SU-DHL-6 (cell line): Measurements from ENCODE around the gene ATP2A1.

Source experiments
- H2AFZ ChIP-seq: fragments of 200-600 bp; sonication (generic); 2 replicates; pipeline ENCODE4 v1.6.1; 2014; ENCODE audit warnings: low read depth, mild to moderate bottlenecking, moderate library complexity, mixed read lengths, antibody characterized with exemption, low read length; ENCODE audit not compliant: severe bottlenecking
- H3F3A ChIP-seq: fragments of 200-600 bp; shearing (Covaris generic); 2 replicates; pipeline ENCODE4 v1.6.0; 2016; ENCODE audit warnings: antibody characterized with exemption, mild to moderate bottlenecking; ENCODE audit not compliant: insufficient read depth
- H3K27ac ChIP-seq: fragments of 200-600 bp; sonication (generic); 2 replicates; pipeline ENCODE4 v1.5.1; 2016; ENCODE audit warnings: low read depth, mild to moderate bottlenecking, low read length, moderate library complexity, mixed read lengths
- H3K27me3 ChIP-seq: fragments of 200-600 bp; sonication (generic), shearing (Covaris generic); 2 replicates; pipeline ENCODE4 v1.6.0; 2014; ENCODE audit warnings: mild to moderate bottlenecking, low read length
- H3K36me3 ChIP-seq: fragments of 200-600 bp; sonication (generic); 2 replicates; pipeline ENCODE4 v1.6.1; 2014; ENCODE audit warnings: mild to moderate bottlenecking, low read length, mixed read lengths
- H3K4me2 ChIP-seq: fragments of 300-600, 200-600 bp; shearing (Covaris generic), sonication (generic); 2 replicates; pipeline ENCODE4 v1.6.0; 2014; ENCODE audit warnings: low read length, low read depth, mild to moderate bottlenecking; ENCODE audit not compliant: poor library complexity, severe bottlenecking
- H3K4me3 ChIP-seq: fragments of 200-600 bp; sonication (generic); 2 replicates; pipeline ENCODE4 v1.5.1; 2014; ENCODE audit warnings: antibody characterized with exemption, low read length, mild to moderate bottlenecking, mixed read lengths; ENCODE audit not compliant: insufficient read depth, poor library complexity, severe bottlenecking
- H3K79me2 ChIP-seq: fragments of 200-600 bp; sonication (generic); 2 replicates; pipeline ENCODE4 v1.6.1; 2014; ENCODE audit warnings: mild to moderate bottlenecking, low read length, moderate library complexity; ENCODE audit not compliant: insufficient read depth
- H3K9ac ChIP-seq: fragments of 200-600 bp; sonication (generic); 2 replicates; pipeline ENCODE4 v1.7.0; 2014; ENCODE audit warnings: mild to moderate bottlenecking, low read length
- H3K9me2 ChIP-seq: fragments of 200-600 bp; sonication (generic); replicated peaks from 2 replicates; pipeline ENCODE4 v1.6.1; 2014; ENCODE audit warnings: low read length; ENCODE audit not compliant: insufficient read depth
- H3K9me3 ChIP-seq: fragments of 200-600 bp; sonication (generic); 2 replicates; pipeline ENCODE4 v1.6.1; 2014; ENCODE audit warnings: low read length, mixed read lengths; ENCODE audit not compliant: insufficient read depth
- H4K20me1 ChIP-seq: fragments of 200-600 bp; sonication (generic); 2 replicates; pipeline ENCODE4 v1.6.1; 2014; ENCODE audit warnings: low read depth, mild to moderate bottlenecking, antibody characterized with exemption, low read length, moderate library complexity, mixed read lengths
- CTCF ChIP-seq: fragments of 200-600 bp; sonication (generic); IDR thresholded peaks from one replicate; pipeline ENCODE4 v1.5.1; 2017; ENCODE audit warnings: antibody characterized with exemption, mild to moderate bottlenecking, low read length, moderate library complexity; ENCODE audit not compliant: insufficient read depth, poor library complexity, severe bottlenecking
- EZH2phosphoT487 ChIP-seq: fragments of 200-600 bp; sonication (generic), shearing (Covaris generic); conservative IDR thresholded peaks from 2 replicates; pipeline ENCODE4 v1.6.1; 2018; ENCODE audit warnings: mild to moderate bottlenecking, antibody characterized with exemption, low read length, moderate library complexity, mixed read lengths

Gene ATP2A1

GRCh38 chr16:28930203-28930602, 51.9 kb downstream of the ATP2A1 start:
- peak overlapping the region; percentile 84 for H3K27ac ChIP-seq
- H4K20me1 ChIP-seq = no peaks in the 10 kb centered on the region
- H3K36me3 ChIP-seq = no peaks in the 10 kb centered on the region
- peak overlapping the region; percentile 91 for H3K9ac ChIP-seq
- no peaks in the 10 kb centered on the region for H3K9me3 ChIP-seq
- no peak overlapping the region for H3K4me3 ChIP-seq
- peaks cover 39% of the 10 kb centered on the region for H3F3A ChIP-seq
- H3K79me2 ChIP-seq = peaks cover 16% of the 10 kb centered on the region
- H3K27me3 ChIP-seq = no peaks in the 10 kb centered on the region
- H3K4me2 ChIP-seq = peak overlapping the region; percentile 93
- H2AFZ ChIP-seq = no peak overlapping the region
- TF ChIP-seq EZH2phosphoT487 (no peak), CTCF (no peak)
- H3K9me2 ChIP-seq = no peaks in the 10 kb centered on the region

DNA sequence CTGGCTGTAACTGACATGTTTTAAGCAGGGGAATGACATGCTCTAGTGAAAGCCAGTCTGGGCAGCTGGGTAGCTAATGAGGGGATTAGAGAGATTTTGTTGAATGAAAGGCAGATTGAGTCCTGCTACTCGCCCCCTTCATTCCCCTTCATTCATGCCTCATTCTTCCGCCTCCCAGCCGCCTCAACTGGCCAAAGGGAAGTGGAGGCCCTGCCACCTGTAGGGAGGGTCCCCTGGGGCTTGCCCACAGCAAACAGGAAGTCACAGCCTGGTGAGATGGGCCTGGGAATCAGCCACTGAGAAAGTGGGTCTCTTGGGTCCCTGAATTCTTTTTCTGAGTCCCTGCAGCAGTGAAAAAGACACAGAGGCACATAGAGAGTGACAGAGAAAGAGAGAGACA, 52.4 kb downstream of the ATP2A1 start:
- Histone ChIP-seq H3K4me3 (no peak overlapping the region), H3K27ac (peak overlapping the region; percentile 84), H3K9ac (peak overlapping the region; percentile 91), H4K20me1 (no peaks in the 10 kb centered on the region), H3K79me2 (peaks cover 16% of the 10 kb centered on the region), H3K9me3 (no peaks in the 10 kb centered on the region), H3K9me2 (no peaks in the 10 kb centered on the region), H3K36me3 (no peaks in the 10 kb centered on the region), H3F3A (peaks cover 39% of the 10 kb centered on the region), H2AFZ (peak overlapping the region; percentile 6), H3K4me2 (peak overlapping the region; percentile 93), H3K27me3 (no peaks in the 10 kb centered on the region)
- TF ChIP-seq EZH2phosphoT487 (no peak), CTCF (no peak)

- TF ChIP-seq EZH2phosphoT487 (no peak), CTCF (no peak)
These were observed 53.5 kb downstream of the ATP2A1 start, which contains the start of gene CD19 for GRCh38 chr16:28931801-28932225. Gene CD19, plus strand, starts transcription at chr16:28931971. Its CDS starts 30 bp downstream, at chr16:28932001.

More at GRCh38 chr16:28931801-28932225, 53.5 kb downstream of the ATP2A1 start, which contains the start of gene CD19:
- Histone ChIP-seq H3K27ac (peak within 1 kb of the TSS; percentile 84), H3K9ac (peak within 1 kb of the TSS; percentile 91), H3K4me3 (peak within 1 kb of the TSS; percentile 78), H3K27me3 (no peaks in the 10 kb centered on the region), H3K9me2 (no peaks in the 10 kb centered on the region), H2AFZ (peak within 1 kb of the TSS; percentile 38), H3K36me3 (peaks cover 5% of the 10 kb centered on the region; the same call in 1 of the 2 replicates), H3F3A (peaks cover 32% of the 10 kb centered on the region), H3K9me3 (no peaks in the 10 kb centered on the region), H3K4me2 (peak within 1 kb of the TSS; percentile 93), H4K20me1 (no peaks in the 10 kb centered on the region), H3K79me2 (peaks cover 16% of the 10 kb centered on the region)
